NCI-H774 (cell line): Measurements from ENCODE around the gene MCF2L.
"Not testable (repeated sequence)": the region's sequence is repeated elsewhere in the genome, so short reads cannot be mapped to it uniquely, and the experiment has no call there.

ENCODE experiments used
- DNase-seq: peaks from one replicate; lab custom pipeline; 2025; lab: John Stamatoyannopoulos, UW

The MCF2L gene

GRCh38 chr13:113096052-113096744, 127.2 kb downstream of the MCF2L start:
- no peak for DNase-seq

- no peak for DNase-seq
Observed at GRCh38 chr13:113096745-113097305, 127.8 kb downstream of the MCF2L start.

DNA sequence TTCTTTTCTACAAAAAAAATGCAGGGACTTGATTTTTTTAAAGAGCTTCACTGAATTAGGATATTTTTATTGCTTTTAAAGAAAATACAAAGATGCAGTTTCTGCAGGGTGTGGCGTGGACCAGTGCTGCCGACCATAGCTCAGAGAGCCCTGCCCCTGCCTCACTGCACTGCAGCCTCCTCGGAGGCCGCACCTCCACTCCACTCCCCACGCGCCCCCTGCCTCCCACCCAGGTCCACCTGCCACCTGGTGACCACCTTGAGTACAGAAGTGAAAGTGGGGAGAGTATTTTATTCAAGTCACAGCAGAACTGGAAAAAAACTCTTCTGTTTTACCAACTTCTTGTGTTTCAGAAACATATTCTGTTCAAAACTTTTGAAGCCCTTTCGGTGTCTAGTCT, 128.6 kb downstream of the MCF2L start:
- DNase-seq: no peak

GRCh38 chr13:113098162-113098732, 129.2 kb downstream of the MCF2L start:
- no peak for DNase-seq

DNA sequence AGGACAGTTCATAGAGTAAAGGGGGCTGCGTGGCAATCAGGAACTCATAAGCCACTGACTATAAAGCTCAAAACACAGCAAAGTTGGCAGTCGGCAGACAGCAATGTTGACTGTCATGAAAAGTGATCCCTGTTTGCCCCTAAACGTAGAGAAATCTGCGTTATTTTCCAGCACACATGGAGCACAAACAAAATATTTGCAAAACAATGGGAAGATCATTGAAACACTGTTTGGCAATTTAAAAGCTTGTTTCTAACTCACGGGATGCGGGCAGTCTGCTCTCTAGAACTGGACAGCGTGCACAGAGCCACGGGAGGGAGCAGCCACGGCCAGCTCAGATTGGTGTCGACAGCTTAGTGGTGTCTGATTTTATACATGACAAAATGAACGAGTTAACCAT, 130.1 kb downstream of the MCF2L start:
- DNase-seq: no peak

DNA sequence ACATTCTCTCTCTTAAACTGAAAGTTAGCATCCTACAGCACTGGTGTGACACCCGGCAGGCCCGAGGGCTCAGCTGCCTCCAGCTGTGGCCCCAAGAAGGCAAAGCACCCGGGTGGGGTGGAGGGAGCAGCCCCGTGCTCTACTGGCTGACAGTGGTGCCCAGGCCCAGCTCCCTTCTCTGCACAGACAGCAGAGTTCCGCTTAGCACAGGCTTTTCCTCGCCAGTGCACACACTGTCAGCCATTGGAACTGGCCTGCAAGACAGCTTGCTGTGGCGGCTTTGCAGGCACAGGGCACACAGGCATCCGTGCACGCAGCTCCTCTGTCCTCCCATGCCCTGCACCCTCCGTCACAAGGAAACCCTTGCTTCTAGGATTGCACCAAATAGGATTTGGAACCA, 133.3 kb downstream of the MCF2L start:
- DNase-seq: not testable (repeated sequence)

DNA sequence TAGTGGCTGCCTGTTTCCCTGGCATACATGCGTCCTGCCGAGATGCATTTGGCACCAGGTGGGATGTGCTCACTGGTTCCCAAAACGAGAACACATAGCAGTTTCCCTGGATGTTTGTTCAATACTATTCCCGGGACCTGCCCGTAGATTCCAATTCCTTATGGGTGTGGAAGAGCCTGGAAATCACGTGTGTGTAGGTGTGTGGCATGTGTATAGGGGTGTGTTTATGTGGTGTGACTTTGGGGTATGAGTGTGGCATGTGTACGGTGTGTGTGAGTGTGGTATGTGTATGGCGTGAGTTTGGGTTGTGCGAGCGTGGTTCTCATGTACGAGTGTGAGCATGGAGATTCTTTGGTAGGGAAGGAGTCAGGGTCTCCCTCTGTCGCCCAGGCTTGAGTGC, 133.7 kb downstream of the MCF2L start:
- no peak for DNase-seq

- no peak for DNase-seq
Observed at GRCh38 chr13:113103646-113104045, 134.6 kb downstream of the MCF2L start.

DNA sequence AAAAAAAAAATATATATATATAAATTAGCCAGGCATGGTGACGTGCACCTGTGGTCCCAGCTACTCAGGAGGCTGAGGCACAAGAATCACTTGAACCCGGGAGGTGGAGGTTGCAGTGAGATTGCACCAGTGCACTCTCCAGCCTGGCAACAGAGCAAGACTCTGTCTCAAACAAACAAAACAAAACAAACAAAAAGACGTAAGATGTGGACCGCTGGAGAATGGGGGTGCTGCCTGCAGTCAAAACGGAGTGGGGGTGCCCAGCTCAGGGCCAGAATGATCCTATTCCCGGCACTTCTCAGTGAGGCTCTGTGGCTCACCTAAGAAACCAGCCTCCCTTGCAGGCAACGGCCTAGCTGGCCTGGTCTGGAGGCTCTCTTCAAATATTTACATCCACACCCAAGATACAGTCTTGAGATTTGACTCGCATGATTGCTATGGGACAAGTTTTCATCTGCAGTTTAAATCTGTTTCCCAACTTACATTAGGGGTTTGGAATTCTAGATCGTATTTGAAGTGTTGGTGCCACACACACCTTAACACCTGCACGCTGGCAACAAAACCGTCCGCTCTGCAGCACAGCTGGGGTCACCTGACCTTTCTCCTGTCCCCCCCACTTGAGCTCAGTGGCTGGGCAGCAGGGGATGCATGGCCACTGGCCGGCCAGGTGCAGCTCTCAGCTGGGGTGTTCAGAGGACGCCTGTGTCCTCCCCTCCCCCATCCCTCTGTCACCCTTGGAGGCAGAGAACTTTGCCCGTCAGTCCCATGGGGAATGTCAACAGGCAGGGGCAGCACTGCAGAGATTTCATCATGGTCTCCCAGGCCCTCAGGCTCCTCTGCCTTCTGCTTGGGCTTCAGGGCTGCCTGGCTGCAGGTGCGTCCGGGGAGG, 136.3 kb downstream of the MCF2L start, which contains the start of gene F7:
Gene F7 (plus strand): TSS at position 760 of the 889 bp plus-strand sequence. CDS start 51 bp downstream, at position 811.
- DNase-seq: peak; percentile 39

DNA sequence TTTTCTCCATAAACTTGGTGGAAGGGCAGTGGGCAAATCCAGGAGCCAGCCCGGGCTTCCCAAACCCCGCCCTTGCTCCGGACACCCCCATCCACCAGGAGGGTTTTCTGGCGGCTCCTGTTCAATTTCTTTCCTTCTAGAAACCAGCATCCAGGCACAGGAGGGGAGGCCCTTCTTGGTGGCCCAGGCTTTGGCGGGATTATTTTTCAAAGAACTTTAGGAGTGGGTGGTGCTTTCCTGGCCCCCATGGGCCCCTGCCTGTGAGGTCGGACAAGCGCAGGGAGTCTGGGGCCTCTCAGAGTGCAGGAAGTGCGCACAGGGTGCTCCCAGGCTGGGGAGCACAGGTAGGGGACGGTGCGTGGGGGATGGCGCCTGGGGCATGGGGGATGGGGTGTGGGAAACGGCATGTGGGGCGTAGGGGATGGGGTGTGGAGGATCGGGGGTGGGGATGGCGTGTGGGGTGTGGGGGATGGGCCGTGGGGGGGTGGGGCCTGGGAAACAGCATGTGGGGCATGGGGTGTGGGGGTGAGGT, 137.0 kb downstream of the MCF2L start:
- no peak for DNase-seq

- no peak for DNase-seq
Observed at GRCh38 chr13:113106711-113107351, 137.8 kb downstream of the MCF2L start.

- not testable (repeated sequence) for DNase-seq
Observed at GRCh38 chr13:113108521-113108920, 139.5 kb downstream of the MCF2L start.

DNA sequence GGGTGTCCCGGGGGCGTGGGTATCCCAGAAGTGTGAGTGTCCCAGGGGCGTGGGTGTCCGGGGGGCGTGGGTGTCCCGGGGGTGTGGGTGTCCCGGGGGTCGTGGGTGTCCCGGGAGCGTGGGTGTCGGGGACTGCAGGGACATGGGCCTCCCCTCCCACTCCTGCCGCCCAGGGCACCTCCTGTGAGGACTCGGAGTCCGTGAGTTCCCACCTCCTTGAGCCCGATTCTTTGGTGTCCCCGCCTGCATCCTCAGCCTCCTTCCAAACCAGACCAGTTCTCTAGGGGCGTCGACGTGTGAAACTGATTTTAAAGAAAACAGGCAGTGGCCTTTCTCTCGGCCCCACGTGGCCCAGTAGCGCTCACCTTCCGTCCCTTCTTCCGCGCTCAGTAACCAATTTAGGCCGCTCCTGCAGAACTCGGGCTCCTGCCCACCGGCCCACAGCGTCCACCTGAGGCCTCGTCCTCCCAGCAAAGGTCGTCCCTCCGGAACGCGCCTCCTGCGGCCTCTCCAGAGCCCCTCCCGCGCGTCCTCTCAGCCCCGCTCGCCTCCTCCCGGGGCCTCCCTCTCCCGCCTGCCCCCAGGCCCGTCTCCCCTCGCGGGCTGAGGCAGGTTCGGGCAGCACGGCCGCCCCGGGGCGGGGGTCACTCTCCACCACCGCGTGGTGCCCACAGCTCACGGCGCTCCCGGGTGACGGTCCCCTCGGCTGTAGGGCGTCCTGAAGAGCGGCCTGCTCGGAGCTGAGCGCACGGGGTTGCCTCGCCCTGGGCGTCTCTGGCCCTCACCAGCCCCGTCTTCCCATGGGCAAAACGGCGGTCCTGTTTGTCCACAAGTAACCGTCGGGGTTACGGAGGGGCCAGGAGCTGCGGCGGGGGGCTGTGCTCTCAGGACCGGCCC, 140.4 kb downstream of the MCF2L start:
- DNase-seq: no peak

DNA sequence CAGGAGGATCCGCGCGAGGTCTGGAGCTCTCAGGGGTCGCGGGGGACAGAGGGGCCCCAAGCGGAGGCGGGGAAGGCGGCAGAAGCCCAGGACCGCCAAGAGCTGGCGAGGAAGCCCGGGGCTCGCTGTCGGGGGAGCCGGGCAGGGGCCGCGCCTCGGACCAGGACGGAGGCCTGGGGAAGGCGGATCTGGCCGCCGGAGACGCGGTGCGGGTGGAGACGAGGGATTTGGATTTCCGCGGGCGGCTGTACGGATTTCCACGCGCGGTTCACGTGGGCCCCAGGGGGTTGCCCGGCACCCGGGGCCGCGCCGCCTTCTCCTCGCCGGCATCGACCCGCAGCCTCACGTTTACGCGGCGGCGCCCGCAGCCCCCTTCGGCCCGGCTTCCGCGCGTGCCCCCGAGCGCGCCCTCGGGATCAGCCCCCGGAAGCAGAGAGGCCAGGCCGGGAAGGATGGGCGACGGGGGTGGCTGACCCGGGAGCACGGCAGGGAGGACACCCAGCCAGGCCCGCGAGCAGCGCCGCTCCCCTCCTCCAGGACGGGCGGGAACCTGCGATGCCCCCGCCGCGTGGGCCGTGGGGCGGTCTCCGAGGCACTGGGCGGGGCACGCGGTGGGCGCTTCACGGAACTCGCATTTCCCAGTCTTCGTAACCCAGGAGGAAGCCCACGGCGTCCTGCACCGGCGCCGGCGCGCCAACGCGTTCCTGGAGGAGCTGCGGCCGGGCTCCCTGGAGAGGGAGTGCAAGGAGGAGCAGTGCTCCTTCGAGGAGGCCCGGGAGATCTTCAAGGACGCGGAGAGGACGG, 141.2 kb downstream of the MCF2L start:
- no peak for DNase-seq

DNA sequence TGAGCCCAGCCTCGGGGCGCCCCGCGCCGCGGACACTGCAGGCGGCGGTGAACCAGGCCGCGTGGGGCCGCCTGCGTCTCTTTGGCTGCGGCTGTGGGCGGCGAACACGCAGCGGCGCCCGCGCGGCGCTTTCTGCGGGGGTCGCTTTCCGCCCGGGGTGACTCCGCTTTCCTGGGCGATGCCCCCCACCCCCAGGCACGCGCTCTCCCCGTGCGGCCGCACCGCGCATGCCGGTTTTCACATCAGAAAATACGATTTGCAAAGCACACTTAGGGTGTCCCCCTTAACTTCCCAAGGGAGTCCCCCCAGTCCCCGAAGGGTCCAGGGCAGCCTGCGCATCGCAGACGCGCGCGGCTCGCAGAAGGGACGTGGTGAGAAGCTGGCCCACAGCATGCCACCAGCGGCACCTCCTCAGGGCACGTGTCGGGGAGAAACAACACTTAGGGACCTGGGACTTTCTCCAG, 141.9 kb downstream of the MCF2L start:
- DNase-seq: no peak

DNA sequence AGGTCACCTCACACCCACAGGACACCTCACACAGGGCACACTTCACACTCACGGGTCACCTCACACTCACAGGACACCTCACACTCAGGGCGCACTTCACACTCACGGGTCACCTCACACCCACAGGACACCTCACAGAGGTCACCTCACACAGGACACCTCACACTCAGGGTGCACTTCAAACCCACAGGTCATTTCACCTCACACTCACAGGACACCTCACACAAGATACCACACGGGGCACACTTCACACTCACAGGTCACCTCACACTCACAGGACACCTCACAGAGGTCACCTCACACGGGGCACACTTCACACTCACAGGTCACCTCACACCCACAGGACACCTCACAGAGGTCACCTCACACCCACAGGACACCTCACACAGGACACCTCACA, 142.8 kb downstream of the MCF2L start:
- not testable (repeated sequence) for DNase-seq

- DNase-seq: not testable (repeated sequence)
Observed at GRCh38 chr13:113112475-113112874, 143.5 kb downstream of the MCF2L start.

DNA sequence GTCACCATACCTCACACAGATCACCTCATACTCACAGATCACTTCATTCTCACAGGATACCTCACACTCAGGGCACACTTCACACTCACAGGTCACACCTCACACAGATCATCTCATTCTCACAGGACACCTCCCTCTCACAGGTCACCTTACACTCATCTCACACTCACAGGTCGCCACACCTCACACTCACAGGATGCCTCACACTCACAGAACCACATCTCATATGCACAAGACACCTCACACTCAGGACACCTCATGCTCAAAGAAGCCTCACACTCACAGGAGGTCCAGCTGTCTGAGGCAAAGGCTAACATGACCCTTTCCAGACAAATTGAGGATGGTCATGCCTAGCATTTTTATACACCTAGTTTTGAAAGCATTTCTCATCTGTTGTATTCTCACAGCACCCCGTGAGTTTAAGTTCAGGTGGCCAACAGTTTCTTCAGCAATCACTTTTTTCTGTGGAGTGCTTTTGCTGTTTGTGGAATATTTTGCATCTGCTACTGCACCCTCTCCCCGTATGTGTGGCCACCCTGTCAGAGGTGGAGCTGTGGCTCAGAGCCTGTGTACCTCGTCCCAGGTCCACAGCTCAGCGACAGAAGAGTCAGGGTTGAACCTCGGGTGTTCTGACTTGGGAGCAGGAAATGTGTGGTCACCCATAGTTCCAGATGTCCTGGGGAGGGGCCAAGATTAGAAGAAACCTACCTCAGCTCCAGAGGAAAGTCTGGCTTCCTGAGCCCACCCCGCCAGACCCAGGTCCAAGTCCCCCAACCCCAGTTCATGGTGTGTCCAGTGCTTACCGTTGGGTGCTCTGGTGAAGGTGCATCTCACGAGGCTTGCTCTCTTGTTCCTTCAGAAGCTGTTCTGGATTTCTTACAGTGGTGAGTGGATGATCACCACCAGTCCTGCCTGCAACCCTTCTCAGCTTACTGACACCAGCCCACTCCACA, 144.2 kb downstream of the MCF2L start:
- DNase-seq: no peak
